SK-N-SH (cell line): Measurements from ENCODE around the gene SH3D19. TPM values are rescaled to one million over a fixed set of nuclear protein-coding genes. Genes with fewer than 3 reads are reported as not detected.

Source experiments
- CTCF ChIA-PET: fragments of 300-600, 350-600 bp; formaldehyde crosslinking; extraction: SDS; loops from one replicate; lab custom pipeline; 2021; lab: Yijun Ruan, JAX
- POLR2A ChIA-PET: fragments of 350-600 bp; sonication (Branson Sonifier 250); formaldehyde crosslinking; extraction: SDS; loops from one replicate; lab custom pipeline; 2020; ENCODE audit warnings: antibody characterized with exemption, inconsistent platforms; lab: Yijun Ruan, JAX
- DNase-seq: peaks from one replicate; pipeline ENCODE4 v3.0.0; 2012
- H2AFZ ChIP-seq: fragments of 200-600 bp; sonication (generic); 2 replicates; pipeline ENCODE4 v1.8.1; 2016; ENCODE audit warnings: antibody characterized with exemption, mild to moderate bottlenecking, low read depth
- H3F3A ChIP-seq: fragments of 200-600 bp; sonication (generic); replicated peaks from 2 replicates; pipeline ENCODE3; 2016; ENCODE audit warnings: antibody characterized with exemption, mild to moderate bottlenecking; ENCODE audit not compliant: insufficient read depth
- H3K27ac ChIP-seq, 2 experiments: fragments of 200-500 bp in 1 of 2; fragments of 200-600 bp in 1 of 2; sonication (Bioruptor generic) in 1 of 2; sonication (generic), shearing (Covaris generic) in 1 of 2; 2 replicates each; pipeline versions ENCODE4 v1.5.1 to v1.6.1; 2014 to 2016; ENCODE audit warnings: low read depth in 2 of 2, inconsistent platforms in 1 of 2, low read length in 1 of 2, mild to moderate bottlenecking in 1 of 2, mixed read lengths in 1 of 2
- H3K27me3 ChIP-seq: fragments of 200-600 bp; sonication (generic), shearing (Covaris generic); 2 replicates; pipeline ENCODE4 v1.6.1; 2016; ENCODE audit warnings: mixed run types; ENCODE audit not compliant: insufficient read depth
- H3K36me3 ChIP-seq, 2 experiments: fragments of 200-500 bp in 1 of 2; fragments of 200-600 bp in 1 of 2; sonication (Bioruptor generic) in 1 of 2; sonication (generic) in 1 of 2; replicated peaks in 1 of 2; 2 replicates each; pipeline versions ENCODE3 to v1.5.1; 2014 to 2016; ENCODE audit warnings: low read length in 1 of 2, mild to moderate bottlenecking in 1 of 2; ENCODE audit not compliant: insufficient read depth in 2 of 2, control insufficient read depth in 1 of 2
- H3K4me1 ChIP-seq, 2 experiments: fragments of 200-500 bp in 1 of 2; fragments of 200-600 bp in 1 of 2; sonication (Bioruptor generic) in 1 of 2; sonication (generic), shearing (Covaris generic) in 1 of 2; 2 replicates each; pipeline versions ENCODE4 v1.5.1 to v1.6.1; 2014 to 2016; ENCODE audit warnings: low read depth in 1 of 2, low read length in 1 of 2, mixed run types in 1 of 2; ENCODE audit not compliant: insufficient read depth in 2 of 2, control insufficient read depth in 1 of 2
- H3K4me2 ChIP-seq: fragments of 200-600 bp; sonication (generic), shearing (Covaris generic); 2 replicates; pipeline ENCODE4 v1.6.1; 2017; ENCODE audit warnings: mixed run types
- H3K4me3 ChIP-seq, 2 experiments: fragments of 200-500 bp in 1 of 2; fragments of 200-600 bp in 1 of 2; sonication (Bioruptor generic) in 1 of 2; sonication (generic), shearing (Covaris generic) in 1 of 2; 2 replicates each; pipeline versions ENCODE4 v1.5.1 to v1.8.1; 2014 to 2016; ENCODE audit warnings: low read depth in 2 of 2, inconsistent platforms in 1 of 2, low read length in 1 of 2, mild to moderate bottlenecking in 1 of 2, mixed read lengths in 1 of 2, moderate library complexity in 1 of 2
- H3K79me2 ChIP-seq: fragments of 200-600 bp; sonication (generic); 2 replicates; pipeline ENCODE4 v1.8.1; 2017; ENCODE audit warnings: mild to moderate bottlenecking; ENCODE audit not compliant: insufficient read depth
- H3K9ac ChIP-seq: fragments of 200-600 bp; sonication (generic); 2 replicates; pipeline ENCODE4 v1.6.1; 2017; ENCODE audit warnings: mixed run types
- H3K9me2 ChIP-seq: fragments of 200-600 bp; sonication (generic); 2 replicates; pipeline ENCODE4 v1.6.1; 2017; ENCODE audit warnings: mixed run types
- H3K9me3 ChIP-seq: fragments of 200-600 bp; sonication (generic); 2 replicates; pipeline ENCODE4 v1.6.1; 2017; ENCODE audit warnings: mixed run types, mild to moderate bottlenecking, moderate library complexity
- H4K20me1 ChIP-seq: fragments of 200-600 bp; sonication (generic); 2 replicates; pipeline ENCODE4 v1.6.1; 2017; ENCODE audit warnings: mild to moderate bottlenecking, mixed run types; ENCODE audit not compliant: insufficient read depth
- ELF1 ChIP-seq: IDR thresholded peaks from 2 replicates; pipeline ENCODE4 v1.4.0; 2012
- EZH2phosphoT487 ChIP-seq: fragments of 200-600 bp; sonication (generic); IDR thresholded peaks from 2 replicates; pipeline ENCODE4 v1.6.1; 2017; ENCODE audit warnings: low read depth, mixed run types, mild to moderate bottlenecking, antibody characterized with exemption, moderate library complexity, borderline replicate concordance
- FOXJ3 ChIP-seq: sonication (generic); formaldehyde crosslinking; IDR thresholded peaks from 2 replicates; pipeline ENCODE4 v1.5.1; 2020; ENCODE audit warnings: mild to moderate bottlenecking, missing genetic modification reagents
- MAX ChIP-seq: IDR thresholded peaks from 2 replicates; pipeline ENCODE4 v1.4.0; 2012; ENCODE audit warnings: low read depth
- MEF2A ChIP-seq: IDR thresholded peaks from 2 replicates; pipeline ENCODE4 v1.4.0; 2012; ENCODE audit warnings: low read depth, borderline replicate concordance
- MXI1 ChIP-seq: IDR thresholded peaks from 2 replicates; pipeline ENCODE4 v1.6.1; 2012; ENCODE audit warnings: mild to moderate bottlenecking, low read depth, low read length, improper control_type of control experiment
- NFIC ChIP-seq: IDR thresholded peaks from 2 replicates; pipeline ENCODE4 v1.4.0; 2012; ENCODE audit warnings: borderline replicate concordance
- NRF1 ChIP-seq: IDR thresholded peaks from 2 replicates; pipeline ENCODE4 v1.6.1; 2012; ENCODE audit warnings: low read depth, mild to moderate bottlenecking, low read length
- POLR2AphosphoS5 ChIP-seq: IDR thresholded peaks from 2 replicates; pipeline ENCODE4 v1.6.1; 2012; ENCODE audit warnings: low read depth, low read length
- RAD21 ChIP-seq: IDR thresholded peaks from 2 replicates; pipeline ENCODE4 v1.6.1; 2012; ENCODE audit warnings: mild to moderate bottlenecking, low read length
- RFX5 ChIP-seq: IDR thresholded peaks from 2 replicates; pipeline ENCODE4 v1.6.1; 2012; ENCODE audit warnings: mild to moderate bottlenecking, improper control_type of control experiment, low read length
- TAF1 ChIP-seq: IDR thresholded peaks from 2 replicates; pipeline ENCODE4 v1.6.1; 2012; ENCODE audit warnings: low read depth, mild to moderate bottlenecking, low read length, moderate library complexity, borderline replicate concordance
- TEAD4 ChIP-seq: IDR thresholded peaks from 2 replicates; pipeline ENCODE4 v1.4.0; 2012; ENCODE audit warnings: mild to moderate bottlenecking, borderline replicate concordance; ENCODE audit not compliant: insufficient read depth
- USF2 ChIP-seq: fragments of 150-350 bp; IDR thresholded peaks from 2 replicates; pipeline ENCODE4 v1.6.1; 2017; ENCODE audit warnings: antibody characterized with exemption, low read length, low read depth, borderline replicate concordance
- WGBS: methylation state at CpG from one replicate; pipeline ENCODE4 v1.1.6; 2017; ENCODE audit warnings: low lambda C conversion rate; 5-methylcytosine and 5-hydroxymethylcytosine counted together
- polyA plus RNA-seq, 3 experiments: library from polyadenylated mRNA; depleted of rRNA; stranded (reverse); fragments of >200 nt; gene quantifications; 2 replicates each; pipeline ENCODE4 v1.2.3, GENCODE V29; 2012
- TF ChIP-seq, protein P1 (sequence below): IDR thresholded peaks from 2 replicates; pipeline ENCODE4; 2012
- TF ChIP-seq, protein P2 (sequence below): IDR thresholded peaks from 2 replicates; pipeline ENCODE4 v1.4.0; 2012; ENCODE audit warnings: low read depth, borderline replicate concordance
- TF ChIP-seq, protein P3 (sequence below): IDR thresholded peaks from 2 replicates; pipeline ENCODE4 v1.4.0; 2012; ENCODE audit warnings: low read depth, borderline replicate concordance

The SH3D19 gene
- polyA plus RNA-seq, 1 of the 3 experiments (the other 2 are of a cell fraction): 7.1 TPM

DNA sequence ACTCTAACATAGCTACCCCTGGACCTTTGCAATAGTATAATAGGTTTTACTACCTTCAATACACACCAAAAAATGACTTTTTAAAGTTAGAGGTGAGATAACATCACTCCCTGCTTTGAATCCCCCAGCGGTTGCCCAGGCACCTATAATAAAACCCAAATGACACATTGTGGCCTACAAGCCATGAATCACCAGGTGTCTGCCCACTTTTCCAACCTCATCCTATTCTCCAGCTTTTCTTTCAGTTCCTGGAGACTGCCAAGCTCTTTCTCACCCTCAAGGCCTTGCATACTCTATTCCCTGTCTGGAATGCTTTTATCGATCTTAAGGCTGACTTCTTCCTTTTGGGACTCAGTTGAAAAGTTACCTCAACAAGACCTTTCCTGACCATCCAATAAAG is 64.9 kb downstream of the SH3D19 start:
- H3K27me3 ChIP-seq: no peaks in the 10 kb centered on the region
- no peak for TF ChIP-seq TEAD4
- TF ChIP-seq MEF2A: no peak
- TF ChIP-seq, protein P1, sequence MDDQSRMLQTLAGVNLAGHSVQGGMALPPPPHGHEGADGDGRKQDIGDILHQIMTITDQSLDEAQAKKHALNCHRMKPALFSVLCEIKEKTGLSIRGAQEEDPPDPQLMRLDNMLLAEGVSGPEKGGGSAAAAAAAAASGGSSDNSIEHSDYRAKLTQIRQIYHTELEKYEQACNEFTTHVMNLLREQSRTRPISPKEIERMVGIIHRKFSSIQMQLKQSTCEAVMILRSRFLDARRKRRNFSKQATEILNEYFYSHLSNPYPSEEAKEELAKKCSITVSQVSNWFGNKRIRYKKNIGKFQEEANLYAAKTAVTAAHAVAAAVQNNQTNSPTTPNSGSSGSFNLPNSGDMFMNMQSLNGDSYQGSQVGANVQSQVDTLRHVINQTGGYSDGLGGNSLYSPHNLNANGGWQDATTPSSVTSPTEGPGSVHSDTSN: peak; percentile 27; the same call in 1 of the 2 replicates
- no peak for TF ChIP-seq ELF1
- TF ChIP-seq, protein P2, sequence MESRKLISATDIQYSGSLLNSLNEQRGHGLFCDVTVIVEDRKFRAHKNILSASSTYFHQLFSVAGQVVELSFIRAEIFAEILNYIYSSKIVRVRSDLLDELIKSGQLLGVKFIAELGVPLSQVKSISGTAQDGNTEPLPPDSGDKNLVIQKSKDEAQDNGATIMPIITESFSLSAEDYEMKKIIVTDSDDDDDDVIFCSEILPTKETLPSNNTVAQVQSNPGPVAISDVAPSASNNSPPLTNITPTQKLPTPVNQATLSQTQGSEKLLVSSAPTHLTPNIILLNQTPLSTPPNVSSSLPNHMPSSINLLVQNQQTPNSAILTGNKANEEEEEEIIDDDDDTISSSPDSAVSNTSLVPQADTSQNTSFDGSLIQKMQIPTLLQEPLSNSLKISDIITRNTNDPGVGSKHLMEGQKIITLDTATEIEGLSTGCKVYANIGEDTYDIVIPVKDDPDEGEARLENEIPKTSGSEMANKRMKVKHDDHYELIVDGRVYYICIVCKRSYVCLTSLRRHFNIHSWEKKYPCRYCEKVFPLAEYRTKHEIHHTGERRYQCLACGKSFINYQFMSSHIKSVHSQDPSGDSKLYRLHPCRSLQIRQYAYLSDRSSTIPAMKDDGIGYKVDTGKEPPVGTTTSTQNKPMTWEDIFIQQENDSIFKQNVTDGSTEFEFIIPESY: no peak
- TF ChIP-seq RAD21: no peak
- TF ChIP-seq, protein P3, sequence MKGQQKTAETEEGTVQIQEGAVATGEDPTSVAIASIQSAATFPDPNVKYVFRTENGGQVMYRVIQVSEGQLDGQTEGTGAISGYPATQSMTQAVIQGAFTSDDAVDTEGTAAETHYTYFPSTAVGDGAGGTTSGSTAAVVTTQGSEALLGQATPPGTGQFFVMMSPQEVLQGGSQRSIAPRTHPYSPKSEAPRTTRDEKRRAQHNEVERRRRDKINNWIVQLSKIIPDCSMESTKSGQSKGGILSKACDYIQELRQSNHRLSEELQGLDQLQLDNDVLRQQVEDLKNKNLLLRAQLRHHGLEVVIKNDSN: no peak
- no peak overlapping the region for H3K4me3 ChIP-seq
- H4K20me1 ChIP-seq: no peaks in the 10 kb centered on the region
- H3K4me2 ChIP-seq: no peak overlapping the region
- peaks cover 20% of the 10 kb centered on the region for H3K79me2 ChIP-seq
- H3K9me3 ChIP-seq: no peaks in the 10 kb centered on the region
- no peaks in the 10 kb centered on the region for H3F3A ChIP-seq
- peaks cover 0 to 7% of the 10 kb centered on the region in 2 experiments; a peak in 1 of 4 replicates for H3K4me1 ChIP-seq
- 79% methylated on average over 2 of the region's 2 CpGs for WGBS
- H3K27ac ChIP-seq: no peak overlapping the region
- H2AFZ ChIP-seq: no peak overlapping the region
- H3K36me3 ChIP-seq: no peaks in the 10 kb centered on the region
- no peak overlapping the region for H3K9ac ChIP-seq
- no peak for DNase-seq
- H3K9me2 ChIP-seq: no peaks in the 10 kb centered on the region
- ChIA-PET POLR2A (no interaction called here), CTCF (no interaction called here)

GRCh38 chr4:151259752-151260151 is 65.7 kb downstream of the SH3D19 start:
- Histone ChIP-seq H4K20me1 (no peaks in the 10 kb centered on the region), H3K9ac (no peak overlapping the region), H3K9me3 (no peaks in the 10 kb centered on the region), H3K4me3 (no peak overlapping the region), H3K4me2 (no peak overlapping the region), H3K27me3 (no peaks in the 10 kb centered on the region), H3K4me1 (peaks cover 0 to 7% of the 10 kb centered on the region in 2 experiments; a peak in 1 of 4 replicates), H2AFZ (no peak overlapping the region), H3F3A (no peaks in the 10 kb centered on the region), H3K36me3 (no peaks in the 10 kb centered on the region), H3K27ac (no peak overlapping the region), H3K79me2 (peaks cover 17% of the 10 kb centered on the region), H3K9me2 (no peaks in the 10 kb centered on the region)
- no peak for DNase-seq
- 94% methylated on average over 1 of the region's 1 CpG for WGBS
- POLR2A ChIA-PET: no interaction called here
- CTCF ChIA-PET: no interaction called here
- TF ChIP-seq FOXJ3 (CRISPR knock-in tag) (no peak), RFX5 (no peak), NRF1 (no peak), TEAD4 (no peak), NFIC (no peak), MXI1 (no peak), POLR2AphosphoS5 (no peak), MAX (no peak), USF2 (no peak), EZH2phosphoT487 (no peak), TAF1 (no peak), MEF2A (no peak)
- TF ChIP-seq, protein P1: no peak
- TF ChIP-seq, protein P2: no peak
- TF ChIP-seq, protein P3: no peak
